ENCODE results near the gene ARHGAP26.

Gene ARHGAP26

DNA sequence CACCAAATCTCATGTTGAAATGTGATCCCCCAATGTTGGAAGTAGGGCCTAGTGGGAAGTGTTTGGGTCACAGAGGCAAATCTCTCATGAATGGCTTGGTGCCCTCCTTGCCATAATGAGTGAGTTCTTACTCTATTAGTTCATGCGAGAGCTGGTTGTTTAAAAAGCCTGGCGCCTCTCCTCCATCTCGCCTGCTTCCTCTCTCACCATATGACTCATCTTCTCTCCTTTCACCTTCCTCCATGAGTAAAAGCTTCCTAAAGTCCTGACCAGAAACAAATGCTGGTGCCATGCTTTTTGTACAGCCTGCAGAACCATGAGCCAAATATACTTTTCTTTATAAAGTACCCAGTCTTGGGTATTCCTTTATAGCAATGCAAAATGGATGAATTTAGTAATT, 20.9 kb upstream of the ARHGAP26 start:
- no peak for DNase-seq (ENCODE audit: low read depth in 1 of 2, low spot score in 1 of 2)

DNA sequence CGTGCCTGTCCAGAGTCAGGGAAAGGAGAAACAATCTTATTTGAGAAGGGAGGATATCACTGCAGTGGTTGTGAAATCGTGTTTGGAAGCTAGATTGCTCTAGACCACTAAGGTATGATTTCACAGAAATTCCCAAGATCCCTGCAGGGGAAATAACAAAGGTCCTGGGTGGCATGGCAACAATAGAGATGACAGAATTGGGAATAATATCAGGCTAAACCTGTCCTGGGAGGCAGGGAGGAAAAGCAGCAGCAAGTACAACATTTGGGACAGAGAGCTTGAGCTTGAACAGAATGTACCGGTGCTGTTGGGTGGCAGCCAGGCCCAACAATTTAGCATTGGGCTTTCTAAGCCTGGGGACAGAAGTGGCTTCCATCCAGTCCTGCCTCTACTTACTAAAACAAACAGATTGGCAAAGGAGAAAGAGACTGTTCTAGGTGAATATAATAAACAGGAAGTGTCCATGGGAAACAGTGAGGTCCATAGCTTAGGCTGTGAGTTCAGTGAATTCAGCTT, 17.0 kb upstream of the ARHGAP26 start:
- no peak for DNase-seq (ENCODE audit: low read depth in 1 of 2, low spot score in 1 of 2)

DNA sequence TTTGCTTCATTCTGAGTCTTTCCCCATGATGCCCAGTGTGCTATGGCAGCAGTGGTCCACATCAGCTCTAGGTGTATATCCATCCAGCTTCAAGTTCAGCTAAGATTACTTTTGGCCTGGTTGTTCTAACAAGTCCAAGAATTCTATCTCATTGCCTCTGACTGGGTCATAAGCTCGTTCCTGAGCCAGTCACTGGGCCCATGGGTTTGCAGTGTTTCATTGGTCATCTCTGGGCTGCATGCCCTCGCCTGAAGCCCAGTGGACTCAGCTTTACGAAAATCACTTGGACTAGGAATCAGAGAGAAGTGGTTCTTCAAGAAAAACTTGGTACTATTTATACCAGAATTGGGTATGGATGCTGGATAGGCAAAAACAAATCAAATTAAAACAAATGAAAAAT, 16.1 kb upstream of the ARHGAP26 start:
- DNase-seq (ENCODE audit: low read depth in 1 of 2, low spot score in 1 of 2): no peak

DNA sequence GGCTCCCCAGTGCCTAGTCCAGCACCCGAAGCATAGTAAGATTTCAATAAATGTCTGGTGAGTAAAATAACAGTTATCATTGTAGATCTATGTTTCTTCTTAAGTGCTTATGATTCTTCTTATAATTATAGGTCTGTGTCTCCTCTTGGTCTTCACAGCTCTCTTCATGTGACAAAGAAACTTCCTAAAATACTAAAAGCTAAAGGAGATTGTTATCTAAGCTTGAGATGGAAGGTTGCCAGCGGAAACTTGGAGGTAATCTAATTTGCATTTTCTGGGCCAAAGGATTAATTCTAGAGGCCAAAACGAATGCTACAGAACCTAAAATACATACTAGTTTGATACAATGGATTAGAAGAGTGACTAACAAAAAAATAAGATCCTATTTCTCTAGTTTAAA, 13.6 kb upstream of the ARHGAP26 start:
- DNase-seq (ENCODE audit: low read depth in 1 of 2, low spot score in 1 of 2): no peak

DNA sequence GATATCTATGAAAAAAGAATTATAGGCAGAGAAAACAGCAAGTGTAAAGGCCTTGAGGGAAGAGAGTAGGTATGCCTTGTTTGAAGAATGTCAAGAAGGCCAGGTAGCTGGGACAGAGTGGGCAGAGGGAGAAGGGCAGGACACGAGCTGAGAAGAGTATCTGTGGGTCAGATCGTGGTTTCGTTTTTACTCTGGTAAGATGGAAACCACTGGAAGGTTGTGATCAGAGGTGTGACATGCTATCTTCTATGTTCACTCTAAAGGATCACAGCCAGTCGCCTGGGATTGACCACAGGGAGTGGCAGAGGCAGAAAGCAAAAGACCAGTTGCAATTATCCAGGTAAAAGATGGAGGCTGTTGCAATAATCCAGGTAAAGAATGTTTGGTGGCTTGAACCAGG, 12.6 kb upstream of the ARHGAP26 start:
- no peak for DNase-seq (ENCODE audit: low read depth in 1 of 2, low spot score in 1 of 2)

DNA sequence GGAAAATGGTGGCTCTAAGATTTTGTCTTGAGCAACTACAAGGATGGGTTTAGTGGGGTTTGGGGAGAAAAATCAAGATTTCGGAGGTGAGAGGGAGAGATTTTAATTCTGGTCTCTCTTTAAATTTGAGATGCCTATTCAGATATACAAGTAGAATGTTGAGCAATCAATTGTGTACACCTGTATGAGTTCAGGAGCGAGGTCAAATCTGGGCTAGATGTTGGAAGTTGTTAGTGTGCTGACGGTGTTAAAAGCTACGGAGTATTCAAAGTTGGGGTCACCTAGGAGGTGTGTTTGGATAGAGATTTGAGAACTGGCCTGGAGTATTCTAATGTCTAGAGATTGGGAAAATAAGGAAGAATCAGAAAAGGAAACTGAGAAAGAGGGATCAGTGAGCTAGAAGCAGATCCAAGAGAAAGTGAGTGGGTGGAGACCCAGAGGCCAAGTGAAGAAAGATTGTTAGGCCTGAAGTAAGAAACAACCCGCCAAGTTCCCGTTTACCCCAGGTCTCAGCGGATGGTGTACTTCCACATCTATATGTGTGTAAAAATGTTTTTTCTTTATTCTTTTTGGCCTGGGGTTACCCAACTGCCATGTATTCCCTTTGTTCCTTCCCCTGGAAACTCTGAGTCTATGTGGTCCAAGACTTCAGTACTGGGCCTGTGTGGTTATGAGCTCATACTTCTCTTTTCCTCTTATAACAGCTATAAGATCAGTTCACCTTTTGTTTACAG, 11.9 kb upstream of the ARHGAP26 start:
- no peak for DNase-seq (ENCODE audit: low read depth in 1 of 2, low spot score in 1 of 2)

DNA sequence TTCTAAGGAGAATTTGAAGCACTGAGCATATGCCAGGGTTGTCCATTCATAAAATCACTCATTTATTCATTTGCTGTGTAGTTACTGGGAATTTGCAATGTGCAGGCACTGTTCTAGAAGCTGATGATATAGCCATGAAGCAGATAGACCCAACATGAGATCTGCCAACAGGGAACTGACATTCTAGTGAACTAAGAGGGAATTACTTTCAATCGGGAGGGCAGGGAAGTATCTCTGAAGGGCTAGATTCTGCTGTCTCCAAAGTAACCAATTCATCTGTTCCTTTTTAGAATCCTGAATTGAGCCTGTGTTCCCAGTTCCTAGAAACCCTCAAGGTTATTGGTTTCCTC, 11.4 kb upstream of the ARHGAP26 start:
- DNase-seq (ENCODE audit: low read depth in 1 of 2, low spot score in 1 of 2): no peak

DNA sequence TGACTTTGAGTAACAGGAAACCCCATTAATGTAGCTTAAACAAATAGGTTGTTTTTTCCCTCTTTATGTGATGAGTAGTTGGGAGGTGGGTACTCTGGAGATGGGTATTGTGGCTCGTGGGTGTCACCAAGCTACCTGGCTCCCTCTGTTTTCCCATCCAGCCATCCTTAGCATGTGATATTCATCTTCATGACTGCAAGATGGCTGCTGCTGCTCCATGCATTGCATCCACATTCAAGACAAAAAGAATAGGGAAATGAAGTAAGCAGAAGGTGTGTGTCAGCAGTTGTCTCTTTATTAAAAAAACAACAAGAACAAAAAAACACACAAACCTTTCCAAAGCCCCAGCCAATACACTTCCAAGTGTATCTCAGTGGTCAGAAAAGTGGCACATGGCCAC, 6.5 kb upstream of the ARHGAP26 start:
- no peak for DNase-seq (ENCODE audit: low read depth in 1 of 2, low spot score in 1 of 2)

DNA sequence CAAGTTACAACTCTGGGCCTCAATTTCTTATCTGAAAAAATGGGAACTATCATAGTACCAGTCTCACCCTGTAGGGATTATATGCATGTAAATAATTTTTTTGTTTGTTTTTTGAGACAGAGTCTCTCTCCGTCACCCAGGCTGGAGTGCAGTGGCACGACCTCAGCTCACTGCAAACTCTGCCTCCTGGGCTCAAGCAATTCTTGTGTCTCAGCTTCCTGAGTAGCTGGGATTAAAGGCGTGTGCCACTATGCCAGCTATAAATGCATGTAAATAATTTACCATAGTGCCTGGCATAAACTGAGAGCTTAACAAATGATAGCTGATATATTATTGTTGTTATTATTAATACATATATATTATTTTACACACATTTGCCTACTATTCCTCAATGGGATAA, 3.0 kb upstream of the ARHGAP26 start:
- DNase-seq (ENCODE audit: low read depth in 1 of 2, low spot score in 1 of 2): no peak

DNA sequence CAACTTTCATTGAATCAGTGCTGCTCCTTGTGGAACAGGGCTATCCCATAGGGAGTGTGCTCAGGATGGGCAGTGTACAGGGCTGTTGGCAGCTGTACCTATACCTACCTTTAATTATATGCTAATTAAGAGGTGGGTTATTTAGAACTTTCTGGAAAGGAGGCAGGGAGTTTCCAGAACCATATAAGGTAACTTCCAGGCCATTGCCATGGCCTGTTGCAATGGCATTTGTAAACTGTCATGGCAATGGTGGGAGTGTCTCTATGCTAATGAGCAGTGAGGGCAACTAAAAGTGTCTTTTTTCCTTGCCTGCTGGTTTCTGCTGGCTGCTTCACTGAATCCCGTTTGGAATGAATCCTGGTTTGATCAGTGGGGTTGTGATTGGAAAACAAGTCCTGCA, 2.3 kb upstream of the ARHGAP26 start:
- no peak for DNase-seq (ENCODE audit: low read depth in 1 of 2, low spot score in 1 of 2)

DNA sequence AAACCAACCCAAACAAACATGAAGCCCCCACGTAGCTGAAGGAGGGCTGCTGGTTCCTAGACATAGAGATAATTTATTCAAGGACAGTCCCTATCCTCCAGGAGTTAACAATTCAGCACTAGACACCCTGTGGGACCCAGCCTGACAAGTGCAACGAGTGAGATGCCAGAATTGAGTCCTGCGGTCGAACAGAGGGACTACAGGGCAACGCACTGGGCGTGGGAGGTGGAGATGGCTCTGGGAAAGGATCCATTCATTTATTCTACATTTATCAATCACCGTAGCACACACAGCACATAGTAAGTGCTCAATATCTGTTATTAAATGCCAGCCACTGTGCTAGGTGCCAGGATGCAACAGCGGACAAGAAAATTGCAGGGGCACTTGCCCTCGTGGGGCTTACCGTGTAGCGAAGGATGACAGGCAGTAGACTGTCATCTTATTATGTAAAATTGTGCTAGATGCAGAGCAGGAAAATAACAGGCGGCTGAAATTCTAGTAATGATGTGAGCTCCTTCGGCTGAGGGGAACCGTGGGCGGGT, 855 bp upstream of the ARHGAP26 start:
- no peak for DNase-seq (ENCODE audit: low read depth in 1 of 2, low spot score in 1 of 2)

DNA sequence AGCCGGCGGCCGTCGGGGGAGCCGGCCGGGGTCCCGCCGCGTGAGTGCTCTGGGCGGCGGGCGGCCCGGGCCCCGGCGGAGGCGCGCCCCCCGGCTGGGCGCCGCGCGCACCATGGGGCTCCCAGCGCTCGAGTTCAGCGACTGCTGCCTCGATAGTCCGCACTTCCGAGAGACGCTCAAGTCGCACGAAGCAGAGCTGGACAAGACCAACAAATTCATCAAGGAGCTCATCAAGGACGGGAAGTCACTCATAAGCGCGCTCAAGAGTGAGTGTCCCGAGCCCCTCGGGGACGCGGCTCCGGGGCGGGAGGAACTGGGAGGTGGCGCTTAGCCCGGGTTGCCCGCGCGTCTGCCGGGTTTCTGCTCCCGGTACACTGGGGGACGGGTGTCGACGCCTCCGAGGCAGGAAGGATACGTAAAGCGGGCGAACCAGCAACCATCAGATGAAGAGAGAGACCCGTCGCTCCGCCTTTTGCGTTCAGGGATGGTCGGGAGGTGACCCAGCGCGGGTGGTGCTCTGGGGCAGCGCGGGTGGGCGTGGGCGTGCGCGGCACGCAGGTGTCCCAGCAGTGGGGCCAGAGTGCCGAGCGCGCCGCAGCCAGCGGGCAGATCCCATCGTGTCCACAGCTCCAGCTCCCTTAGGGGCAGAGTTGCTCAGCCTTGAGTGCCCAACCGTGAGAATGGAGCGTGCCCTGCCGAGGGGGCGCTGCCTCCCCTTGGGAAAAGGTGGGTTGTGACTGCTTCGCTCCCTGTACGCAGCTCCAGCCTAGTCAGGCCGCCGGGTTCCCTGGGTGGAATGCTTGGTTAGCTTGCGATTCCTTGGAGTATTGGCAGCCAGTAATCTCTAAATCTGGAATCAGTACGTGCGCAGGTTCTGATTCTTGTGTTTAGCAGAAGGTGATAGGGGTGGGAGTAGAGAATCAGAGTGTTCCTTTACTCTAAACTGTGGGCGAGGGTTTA, 753 bp downstream of the ARHGAP26 start:
- DNase-seq (ENCODE audit: low read depth in 1 of 2, low spot score in 1 of 2): peak; percentile 38 to 39

DNA sequence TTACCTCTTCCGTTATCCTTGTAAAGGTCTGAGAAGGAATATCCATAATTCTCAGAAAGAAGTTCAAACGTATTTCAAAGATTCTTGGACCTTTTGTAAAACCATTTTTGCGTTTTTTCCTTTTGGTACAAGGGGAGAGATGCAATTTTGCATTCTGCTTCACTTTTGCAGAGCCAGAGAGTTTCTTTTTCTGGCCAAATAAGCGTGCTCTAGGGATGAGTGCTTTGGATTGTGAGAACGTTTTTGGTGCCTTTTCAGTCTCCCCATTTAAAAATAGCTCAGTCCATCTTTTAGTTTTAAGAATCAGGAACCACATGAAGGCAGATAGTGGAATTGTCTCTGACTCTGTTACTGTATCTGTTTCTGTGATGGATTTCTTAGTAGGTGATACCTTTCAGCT, 1.5 kb downstream of the ARHGAP26 start:
- no peak for DNase-seq (ENCODE audit: low read depth in 1 of 2, low spot score in 1 of 2)

DNA sequence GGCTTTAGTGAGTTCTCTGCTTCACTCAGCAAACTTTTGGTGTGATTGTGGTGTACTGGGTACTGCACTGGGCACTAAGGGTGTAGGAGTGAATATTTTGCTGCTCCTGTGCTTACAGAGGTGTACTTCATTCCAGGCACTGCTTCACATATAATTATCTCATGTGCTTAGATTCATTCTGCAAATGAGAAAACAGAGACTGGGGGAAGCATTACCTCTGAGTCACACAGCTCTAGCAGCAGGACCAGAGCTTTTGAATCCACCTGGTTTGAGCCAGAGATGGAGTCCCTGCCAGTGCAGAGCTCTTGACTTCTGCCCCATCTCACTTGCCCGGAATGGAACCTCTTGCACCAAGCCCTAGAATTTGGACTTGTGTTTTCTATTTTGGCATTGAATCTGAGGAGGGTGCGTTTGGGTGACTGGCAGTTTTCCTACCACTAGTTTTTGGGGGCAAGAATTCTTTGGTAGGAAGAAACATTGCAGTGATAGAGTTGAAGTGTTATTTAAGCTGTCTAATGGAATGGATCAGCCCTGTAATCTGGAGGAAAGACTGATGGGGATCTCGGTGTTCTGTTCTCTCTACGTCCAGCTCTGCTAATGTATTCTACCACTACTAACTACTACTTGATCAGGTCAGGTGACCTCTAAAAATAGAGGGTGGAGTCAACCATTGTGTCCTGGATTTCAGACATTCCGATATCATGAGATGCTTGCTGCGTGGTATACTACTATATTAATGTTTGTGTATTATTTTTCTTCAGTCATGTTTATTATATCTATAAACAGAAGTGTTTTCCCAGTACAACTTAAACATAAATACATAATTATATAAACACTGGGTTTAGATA, 2.5 kb downstream of the ARHGAP26 start:
- no peak for DNase-seq (ENCODE audit: low read depth in 1 of 2, low spot score in 1 of 2)

DNA sequence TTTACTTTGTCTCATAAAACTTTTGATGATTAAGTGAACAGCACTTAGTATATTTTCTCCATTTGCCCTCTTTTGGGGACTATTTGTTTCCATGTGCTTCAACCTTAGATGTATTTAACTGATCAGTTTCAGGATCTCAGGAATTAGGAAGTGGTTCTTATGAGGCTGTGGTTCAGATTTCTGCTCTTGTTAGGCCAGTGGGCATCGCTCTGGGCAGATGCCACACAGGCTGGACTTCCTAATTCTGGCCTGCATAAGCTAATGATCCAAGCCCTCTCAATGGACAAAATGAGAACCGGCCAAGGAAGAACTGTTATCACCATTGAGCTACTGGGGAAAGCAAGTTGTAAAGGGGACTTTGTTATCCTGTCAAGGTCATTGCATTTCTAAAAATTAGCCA, 6.9 kb downstream of the ARHGAP26 start:
- no peak for DNase-seq (ENCODE audit: low read depth in 1 of 2, low spot score in 1 of 2)

DNA sequence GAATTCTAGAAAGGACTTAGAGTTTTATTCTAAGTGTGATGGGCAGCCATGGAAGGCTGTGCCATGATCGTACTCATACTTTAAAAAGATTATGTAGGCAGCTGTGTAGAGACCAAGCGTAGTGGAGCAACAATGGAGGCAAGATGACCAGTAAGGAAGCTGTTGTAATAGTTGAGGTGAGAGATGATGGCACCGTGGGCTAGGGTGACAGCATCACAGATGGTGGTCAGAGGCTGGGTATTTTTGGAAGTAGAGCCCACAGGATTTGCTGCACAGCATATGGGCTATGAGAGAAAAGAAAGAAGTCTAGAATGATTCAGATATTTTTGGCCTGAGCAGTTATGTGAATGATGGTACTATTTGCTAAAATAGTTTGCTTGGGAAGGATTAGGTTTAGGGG, 7.7 kb downstream of the ARHGAP26 start:
- no peak for DNase-seq (ENCODE audit: low read depth in 1 of 2, low spot score in 1 of 2)

DNA sequence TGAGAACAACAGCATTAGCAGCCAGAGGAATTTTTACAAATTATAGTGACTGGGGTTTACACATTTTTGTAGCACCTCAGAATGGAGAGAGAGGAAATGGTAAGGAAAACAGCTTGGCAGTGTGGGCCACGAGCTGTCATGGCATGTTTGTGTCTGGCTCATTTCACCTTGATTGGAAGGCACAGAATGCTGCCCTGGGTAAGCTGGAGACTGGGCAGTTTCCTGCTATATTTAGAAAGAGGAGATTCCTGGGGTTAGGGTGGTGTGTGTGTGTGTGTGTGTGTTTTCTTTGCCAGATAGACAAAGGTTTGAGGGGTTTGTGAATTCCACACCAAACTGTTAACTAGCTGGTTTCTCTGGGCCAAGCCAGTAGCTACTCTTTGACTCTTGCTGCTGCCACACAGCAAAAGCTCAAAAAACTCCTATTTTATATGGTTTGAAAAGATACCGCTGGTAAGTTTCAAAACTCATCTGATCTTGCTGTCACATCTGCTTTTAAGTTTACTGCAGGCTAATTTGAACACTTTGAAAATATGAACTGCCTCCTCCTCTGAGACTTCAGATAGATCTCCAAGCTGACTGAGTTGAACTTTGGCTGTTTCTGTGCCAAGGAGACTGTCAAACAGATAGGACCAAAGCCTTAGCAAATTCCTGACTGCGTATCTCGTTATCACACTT, 9.1 kb downstream of the ARHGAP26 start:
- no peak for DNase-seq (ENCODE audit: low read depth in 1 of 2, low spot score in 1 of 2)

DNA sequence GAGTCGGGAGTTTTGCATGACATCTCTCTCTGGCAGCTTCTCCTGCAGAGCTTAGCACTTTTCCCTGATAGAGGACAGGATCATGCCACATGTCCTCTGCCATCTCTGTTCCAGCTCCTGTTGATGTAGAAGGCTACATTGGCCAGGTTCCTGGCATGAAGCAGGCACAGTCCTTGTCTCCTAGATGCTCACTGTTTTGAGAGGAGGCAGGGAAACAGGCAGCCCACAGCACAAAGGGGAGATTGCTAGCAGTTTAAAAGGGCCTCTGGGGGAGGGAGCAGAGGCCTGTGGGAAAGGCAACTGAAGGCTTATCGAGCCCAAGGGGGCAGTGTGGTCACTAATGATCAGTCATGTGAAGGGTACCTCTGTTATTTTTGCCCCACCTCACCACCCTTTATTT, 10.7 kb downstream of the ARHGAP26 start:
- no peak for DNase-seq (ENCODE audit: low read depth in 1 of 2, low spot score in 1 of 2)

DNA sequence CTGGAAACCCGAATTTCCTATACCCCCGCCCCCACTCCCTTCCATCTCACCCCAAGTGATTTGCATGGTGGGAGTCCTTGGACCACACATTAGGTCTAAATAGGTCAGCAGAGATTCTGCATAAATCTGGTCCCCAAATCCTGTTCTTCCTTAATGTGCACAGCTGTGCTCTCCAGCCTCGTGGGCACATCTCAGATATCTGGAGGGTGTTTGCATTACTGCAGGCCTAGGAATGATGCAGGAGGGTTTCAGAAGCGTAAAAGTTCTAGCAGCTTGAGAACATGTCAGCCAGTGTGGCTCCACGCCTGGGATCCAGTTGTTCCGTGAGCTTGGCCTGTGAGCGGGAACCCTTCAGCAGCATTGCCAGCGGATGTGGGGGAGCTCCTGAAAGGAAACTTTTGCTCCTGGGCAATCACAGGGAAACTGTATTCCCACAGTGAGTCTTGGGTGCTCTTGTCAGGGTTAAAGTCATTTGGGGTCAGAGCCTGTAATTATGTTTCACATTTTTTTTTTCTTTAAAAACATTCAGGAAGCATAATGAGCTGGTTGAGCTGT, 12.9 kb downstream of the ARHGAP26 start:
- no peak for DNase-seq (ENCODE audit: low read depth in 1 of 2, low spot score in 1 of 2)

DNA sequence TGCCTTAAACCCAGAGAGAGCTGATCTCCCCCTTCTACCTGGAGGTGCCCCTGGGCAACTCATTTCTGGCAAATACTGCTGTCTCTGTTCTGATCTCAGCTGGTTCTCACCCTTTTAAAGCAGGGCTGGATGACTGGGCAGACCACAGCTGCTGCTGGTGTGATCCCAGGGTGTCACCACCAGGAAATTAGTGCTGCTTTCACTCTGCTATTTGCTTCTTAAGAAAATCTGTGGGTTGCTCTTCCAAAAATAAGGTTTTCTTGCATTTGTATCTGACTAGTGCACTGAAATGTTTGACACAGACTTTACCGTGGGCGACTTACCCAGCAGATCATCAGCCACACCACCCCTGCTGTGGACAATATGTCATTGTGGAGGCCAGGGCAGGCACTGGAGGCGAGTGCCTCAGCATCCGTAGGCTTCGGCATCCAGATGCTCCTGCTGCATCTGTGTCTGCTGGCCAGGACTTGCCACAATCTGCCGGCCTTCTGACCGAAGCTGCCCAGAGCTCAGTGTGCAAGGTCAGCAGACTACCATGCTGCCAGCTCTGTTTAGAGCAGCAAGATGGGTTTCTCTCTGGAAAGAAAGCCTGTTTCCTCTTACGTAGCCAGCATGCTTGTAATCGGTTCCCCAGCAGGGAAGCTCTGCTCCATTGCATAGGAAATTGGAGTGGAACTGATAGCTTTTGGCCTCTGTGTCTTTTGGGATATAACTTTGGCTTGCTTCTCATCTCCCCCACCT, 13.6 kb downstream of the ARHGAP26 start:
- DNase-seq (ENCODE audit: low read depth in 1 of 2, low spot score in 1 of 2): peak in 1 of 2 donors; percentile 45
